ENCODE measurements around the gene NOP9.

The NOP9 gene

GRCh38 chr14:24308342-24309124 is 8.9 kb downstream of the NOP9 start:
- DNase-seq (ENCODE audit: low spot score), result no peak

- DNase-seq (ENCODE audit: low spot score), result no peak
These were observed 10.1 kb downstream of the NOP9 start, which contains the start of gene LTB4R2 for GRCh38 chr14:24309538-24310264. TSS of gene LTB4R2 (plus strand) at chr14:24310140. CDS start at chr14:24310665, 525 bp downstream.

- DNase-seq (ENCODE audit: low spot score), result no peak
These were observed 10.6 kb downstream of the NOP9 start for GRCh38 chr14:24310265-24310645.

GRCh38 chr14:24310646-24311604 is 11.3 kb downstream of the NOP9 start, which contains the start of gene LTB4R:
TSS of gene LTB4R (plus strand) at chr14:24311502. CDS start at chr14:24315652, 4,150 bp downstream.
- peak; percentile 77 for DNase-seq (ENCODE audit: low spot score)

- no peak for DNase-seq (ENCODE audit: low spot score)
These were observed 12.4 kb downstream of the NOP9 start for GRCh38 chr14:24311837-24312615.

GRCh38 chr14:24312736-24313507 is 13.3 kb downstream of the NOP9 start:
- DNase-seq (ENCODE audit: low spot score), result no peak

- DNase-seq (ENCODE audit: low spot score), result no peak
These were observed 14.3 kb downstream of the NOP9 start for GRCh38 chr14:24313913-24314312.

GRCh38 chr14:24314377-24315193 is 14.9 kb downstream of the NOP9 start:
- no peak for DNase-seq (ENCODE audit: low spot score)

GRCh38 chr14:24315243-24315806 is 15.7 kb downstream of the NOP9 start:
- no peak for DNase-seq (ENCODE audit: low spot score)

GRCh38 chr14:24315807-24316596 is 16.4 kb downstream of the NOP9 start:
- DNase-seq (ENCODE audit: low spot score), result no peak

GRCh38 chr14:24316597-24316950 is 16.9 kb downstream of the NOP9 start:
- DNase-seq (ENCODE audit: low spot score), result no peak

- no peak for DNase-seq (ENCODE audit: low spot score)
These were observed 17.7 kb downstream of the NOP9 start for GRCh38 chr14:24317141-24317928.

- DNase-seq (ENCODE audit: low spot score), result no peak
These were observed 21.7 kb downstream of the NOP9 start for GRCh38 chr14:24321212-24321975.

- DNase-seq (ENCODE audit: low spot score), result no peak
These were observed 23.0 kb downstream of the NOP9 start for GRCh38 chr14:24322672-24323071.

- no peak for DNase-seq (ENCODE audit: low spot score)
These were observed 23.7 kb downstream of the NOP9 start for GRCh38 chr14:24323341-24323740.

- no peak for DNase-seq (ENCODE audit: low spot score)
These were observed 24.4 kb downstream of the NOP9 start for GRCh38 chr14:24324024-24324423.

- no peak for DNase-seq (ENCODE audit: low spot score)
These were observed 25.4 kb downstream of the NOP9 start for GRCh38 chr14:24325041-24325530.
